Kidney (tissue), 14 donors: ENCODE results near the gene MAFG. TPM values are rescaled to one million over a fixed set of nuclear protein-coding genes. Genes with fewer than 3 reads are reported as not detected.

Source experiments
- DNase-seq, 5 donors: peaks; one replicate each; pipeline ENCODE4 v3.0.0-alpha.2; 2013 to 2020
- FAIRE-seq: peaks from 2 replicates; lab custom pipeline; 2012; peaks lifted over from hg19 to GRCh38; lab: Jason Lieb, UNC
- H3K27ac ChIP-seq, 2 donors: one replicate each; pipeline ENCODE4 v1.7.0; 2013; ENCODE audit warnings: low read depth in 2 of 2, low read length in 2 of 2, inconsistent platforms in 1 of 2
- H3K27me3 ChIP-seq: one replicate; pipeline ENCODE4 v1.7.1; 2013; ENCODE audit warnings: low read length, inconsistent platforms; ENCODE audit not compliant: control insufficient read depth, insufficient read depth
- H3K36me3 ChIP-seq, 3 donors: one replicate each; pipeline versions ENCODE4 v1.7.0 to v1.7.1; 2013; ENCODE audit warnings: low read length in 3 of 3, control low read depth in 1 of 3, inconsistent platforms in 1 of 3; ENCODE audit not compliant: insufficient read depth in 3 of 3, control insufficient read depth in 2 of 3
- H3K4me1 ChIP-seq, 3 donors: one replicate each; pipeline versions ENCODE4 v1.7.0 to v1.7.1; 2013; ENCODE audit warnings: low read length in 3 of 3, inconsistent platforms in 1 of 3, low read depth in 1 of 3; ENCODE audit not compliant: control insufficient read depth in 2 of 3, insufficient read depth in 2 of 3
- H3K4me3 ChIP-seq, 3 donors: one replicate each; pipeline versions ENCODE4 v1.7.0 to v1.8.1; 2013; ENCODE audit warnings: low read length in 3 of 3, control low read depth in 1 of 3, inconsistent platforms in 1 of 3
- H3K9ac ChIP-seq, 3 donors: one replicate each; pipeline versions ENCODE4 v1.7.0 to v1.7.1; 2013; ENCODE audit warnings: low read length in 3 of 3, control low read depth in 1 of 3, inconsistent platforms in 1 of 3
- H3K9me3 ChIP-seq, 3 donors: one replicate each; pipeline versions ENCODE4 v1.7.0 to v1.7.1; 2013; ENCODE audit warnings: low read length in 3 of 3, control low read depth in 1 of 3, inconsistent platforms in 1 of 3; ENCODE audit not compliant: control insufficient read depth in 2 of 3, insufficient read depth in 1 of 3
- intact Hi-C: fragments of 100-400 bp; cut with DNase I; formaldehyde crosslinking; loops from one replicate; pipeline ENCODE4 v1.11.1; 2022
- polyA plus RNA-seq: library from polyadenylated mRNA; stranded (reverse); fragments of 350-450 nt; fragmentation: Illumina TruSeq; extraction: RNeasy Lipid Tissue Mini Kit (QIAGEN cat#74804); gene quantifications from one replicate; pipeline ENCODE4 v1.2.3, GENCODE V29; 2014; ENCODE audit warnings: low read depth, low replicate concordance; ENCODE audit not compliant: insufficient read depth
- total RNA-seq: library from RNA; stranded (reverse); fragmentation: NEBNext Ultra II Directional; extraction: Animal tissue kit (Norgen Biotek cat#: 25700); gene quantifications from one replicate; pipeline ENCODE4 v1.2.1, GENCODE V29; 2021
- TF ChIP-seq, protein P1 (sequence below): IDR thresholded peaks from 3 replicates; pipeline ENCODE4 v1.5.1; 2012; ENCODE audit warnings: mild to moderate bottlenecking, moderate library complexity, borderline replicate concordance; ENCODE audit not compliant: insufficient read depth; ENCODE audit errors: extremely low read depth
- donor health status: control.
- donor health status: control.
- donor health status: control.
- donor health status: control.
- donor health status: control.
- donor health status: DM: yes; HTN: yes; CAD: no.
- donor health status: Normal renal cell carcinoma (clear cell type).

Gene MAFG
- total and polyA plus RNA-seq, 2 donors from 2014 or later: 8.3 to 18.2 TPM

DNA sequence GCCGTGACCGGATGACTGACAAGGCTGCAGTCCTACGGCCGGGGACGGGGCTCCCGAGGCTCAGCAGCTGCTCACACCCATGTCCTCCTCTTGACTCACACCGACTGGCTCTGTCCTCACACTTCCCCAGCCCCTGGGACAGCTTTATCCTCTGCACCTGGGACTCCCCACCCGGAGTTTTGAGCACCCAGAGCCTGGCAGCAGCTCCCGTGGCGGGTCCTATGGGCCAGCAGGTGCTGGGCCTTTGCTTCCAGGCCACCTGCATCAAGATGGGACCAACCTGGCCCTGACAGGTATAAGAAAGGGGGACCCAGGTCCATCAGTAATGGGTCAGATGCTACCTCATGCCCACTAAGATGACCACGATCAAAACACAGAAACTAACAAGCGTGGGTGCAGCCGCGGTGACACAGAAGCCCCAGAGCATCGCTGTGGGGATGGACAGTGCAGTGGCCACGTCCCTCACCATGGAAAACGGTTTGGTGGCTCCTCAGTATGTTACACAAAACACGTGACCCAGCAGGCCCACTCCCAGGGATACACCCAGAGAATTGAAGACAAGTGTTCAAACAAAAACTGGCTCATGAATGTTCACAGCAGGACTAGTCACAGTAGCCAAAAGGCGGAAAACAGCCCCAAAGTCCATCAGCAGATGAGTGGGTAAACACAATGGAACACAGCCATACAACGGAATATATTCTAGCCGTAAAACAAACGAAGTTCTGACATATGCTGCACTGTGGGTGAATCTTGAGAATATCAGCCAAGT lies 36.7 kb upstream of the MAFG start:
- H3K9me3 ChIP-seq: no peaks in the 10 kb centered on the region
- H3K27ac ChIP-seq: no peak overlapping the region
- H3K36me3 ChIP-seq: no peaks in the 10 kb centered on the region
- no peak for DNase-seq
- no peak overlapping the region for H3K9ac ChIP-seq
- peaks cover 4% of the 10 kb centered on the region for H3K27me3 ChIP-seq
- H3K4me1 ChIP-seq: peaks cover 0 to 12% (median 0%) of the 10 kb centered on the region in 3 donors
- TF ChIP-seq, protein P1, sequence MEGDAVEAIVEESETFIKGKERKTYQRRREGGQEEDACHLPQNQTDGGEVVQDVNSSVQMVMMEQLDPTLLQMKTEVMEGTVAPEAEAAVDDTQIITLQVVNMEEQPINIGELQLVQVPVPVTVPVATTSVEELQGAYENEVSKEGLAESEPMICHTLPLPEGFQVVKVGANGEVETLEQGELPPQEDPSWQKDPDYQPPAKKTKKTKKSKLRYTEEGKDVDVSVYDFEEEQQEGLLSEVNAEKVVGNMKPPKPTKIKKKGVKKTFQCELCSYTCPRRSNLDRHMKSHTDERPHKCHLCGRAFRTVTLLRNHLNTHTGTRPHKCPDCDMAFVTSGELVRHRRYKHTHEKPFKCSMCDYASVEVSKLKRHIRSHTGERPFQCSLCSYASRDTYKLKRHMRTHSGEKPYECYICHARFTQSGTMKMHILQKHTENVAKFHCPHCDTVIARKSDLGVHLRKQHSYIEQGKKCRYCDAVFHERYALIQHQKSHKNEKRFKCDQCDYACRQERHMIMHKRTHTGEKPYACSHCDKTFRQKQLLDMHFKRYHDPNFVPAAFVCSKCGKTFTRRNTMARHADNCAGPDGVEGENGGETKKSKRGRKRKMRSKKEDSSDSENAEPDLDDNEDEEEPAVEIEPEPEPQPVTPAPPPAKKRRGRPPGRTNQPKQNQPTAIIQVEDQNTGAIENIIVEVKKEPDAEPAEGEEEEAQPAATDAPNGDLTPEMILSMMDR: no peak
- H3K4me3 ChIP-seq: no peak overlapping the region
- FAIRE-seq: no peak
- intact Hi-C loops: loop anchor here (10.0 kb wide), 1 partner anchor 51 kb away; no protein-coding TSS in a partner anchor

DNA sequence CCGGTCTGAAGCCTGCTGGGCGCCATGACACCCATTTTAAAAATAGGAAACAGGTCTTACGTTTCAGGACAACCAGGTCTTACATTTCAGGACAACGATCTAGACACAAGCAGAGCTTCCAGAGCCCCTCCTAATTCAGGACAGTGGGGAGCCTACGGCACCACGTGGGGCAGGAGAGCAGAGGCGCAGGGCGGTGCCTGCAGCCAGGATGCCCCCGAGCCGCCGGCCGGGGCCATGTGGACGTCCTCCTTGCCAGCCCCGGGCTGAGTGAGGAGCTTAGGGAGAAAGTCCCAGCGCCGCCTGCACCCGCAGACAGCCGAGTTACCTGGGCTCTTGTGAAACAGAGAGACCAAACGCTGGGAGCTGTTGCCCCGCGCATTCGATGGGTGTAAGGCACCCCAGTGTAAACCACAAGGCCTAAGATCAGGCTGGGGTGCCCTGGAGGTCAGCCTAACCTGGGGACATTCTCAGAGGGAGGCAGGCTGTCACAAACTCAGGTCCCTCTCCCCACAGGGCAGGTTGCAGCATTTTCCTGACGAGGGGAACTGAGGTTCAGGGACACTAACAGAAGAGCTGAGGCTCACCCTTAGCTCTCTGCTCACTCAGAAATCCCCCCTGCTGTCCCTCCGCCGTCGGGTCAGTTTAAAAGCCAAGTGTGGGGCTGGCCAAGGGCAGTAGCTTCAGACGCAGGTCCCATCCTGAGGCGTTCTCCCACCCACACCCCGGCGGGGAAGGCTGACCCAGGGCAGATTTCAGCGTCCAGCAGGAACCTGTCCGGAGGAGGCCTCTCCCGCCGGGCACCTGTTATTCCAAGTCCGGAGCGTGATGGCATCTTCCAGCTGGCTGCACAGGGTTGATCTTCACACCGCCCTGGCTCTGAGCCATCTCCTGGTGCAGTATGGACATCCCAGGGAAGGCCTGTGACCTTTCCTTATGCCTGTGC lies 35.2 kb upstream of the MAFG start:
- no peak for FAIRE-seq
- intact Hi-C loops: loop anchor here (10.0 kb wide), 1 partner anchor 52 kb away; no protein-coding TSS in a partner anchor
- Histone ChIP-seq H3K27ac (no peak overlapping the region), H3K9ac (no peak overlapping the region), H3K4me3 (no peak overlapping the region), H3K9me3 (no peaks in the 10 kb centered on the region), H3K27me3 (peaks cover 13% of the 10 kb centered on the region), H3K36me3 (no peaks in the 10 kb centered on the region), H3K4me1 (peaks cover 0 to 8% (median 0%) of the 10 kb centered on the region in 3 donors)
- TF ChIP-seq, protein P1: no peak
- DNase-seq: peak in 1 of 5 donors; percentile 66

DNA sequence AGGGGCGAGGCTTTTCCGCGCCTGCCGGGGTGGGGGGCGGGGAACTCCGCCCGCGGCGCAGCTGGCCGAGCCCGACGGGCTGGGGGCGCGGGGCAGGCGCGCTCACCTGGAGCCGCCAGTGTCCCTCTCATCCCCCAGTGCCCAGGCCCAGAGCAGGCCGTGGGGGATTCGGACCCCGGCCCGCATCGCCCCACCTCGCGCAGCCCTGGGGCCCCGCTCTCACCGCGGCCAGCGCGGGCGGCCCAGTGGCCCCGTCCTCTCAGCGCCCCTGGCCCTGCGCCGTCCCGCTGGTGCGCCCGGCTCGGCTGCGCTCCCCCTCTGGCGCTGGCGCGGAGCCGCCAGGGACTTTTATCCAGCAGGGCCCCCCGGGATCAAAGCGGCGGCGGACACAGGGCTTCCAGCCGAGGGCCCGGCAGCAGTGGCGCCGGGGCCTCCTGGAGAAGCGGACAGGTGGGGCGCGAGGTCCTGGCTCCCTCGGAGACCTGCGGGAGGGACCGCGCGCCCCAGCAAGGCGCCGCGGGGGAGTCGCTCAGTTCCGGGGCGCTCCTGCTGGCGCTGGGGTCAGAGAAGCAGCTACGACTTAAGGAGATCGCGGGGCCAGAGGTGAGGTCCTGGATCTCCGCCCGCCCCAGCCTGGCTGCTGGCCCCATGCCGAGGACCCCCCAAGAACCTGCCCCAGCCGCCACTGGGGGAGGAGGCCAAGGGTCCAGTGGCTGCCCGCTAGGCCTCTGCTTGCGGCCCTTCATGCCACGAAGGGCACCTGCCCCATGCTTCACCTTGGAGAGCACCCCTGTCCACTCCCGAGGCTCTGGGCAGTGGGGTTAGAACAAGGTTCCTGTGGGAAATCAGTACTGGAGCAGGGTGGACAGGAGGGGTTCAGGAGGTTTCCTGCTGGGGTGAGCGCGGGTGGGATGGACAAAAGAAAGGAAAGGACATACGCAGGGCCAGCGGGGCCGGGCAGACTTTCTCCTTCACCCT lies 34.3 kb upstream of the MAFG start:
- DNase-seq (no peak), FAIRE-seq (no peak)
- intact Hi-C loops: loop anchor here (10.0 kb wide), 1 partner anchor 53 kb away; no protein-coding TSS in a partner anchor
- no peaks in the 10 kb centered on the region for H3K9me3 ChIP-seq
- no peak overlapping the region for H3K9ac ChIP-seq
- H3K36me3 ChIP-seq: no peaks in the 10 kb centered on the region
- peaks cover 13% of the 10 kb centered on the region for H3K27me3 ChIP-seq
- peaks cover 0 to 3% (median 0%) of the 10 kb centered on the region in 3 donors for H3K4me1 ChIP-seq
- H3K27ac ChIP-seq: no peak overlapping the region
- no peak overlapping the region for H3K4me3 ChIP-seq
- TF ChIP-seq, protein P1: no peak
